K562 (cell line): ENCODE results near the gene MDN1.

Source experiments
- CREB1 ChIP-seq, 2 experiments: sonication (generic) in 1 of 2; formaldehyde crosslinking in 1 of 2; IDR thresholded peaks; 2 replicates each; pipeline versions ENCODE4 v1.6.1 to v1.8.0; 2012 to 2022; ENCODE audit warnings: inconsistent platforms in 1 of 2, mild to moderate bottlenecking in 1 of 2, missing genetic modification reagents in 1 of 2, moderate library complexity in 1 of 2
- MYNN ChIP-seq, 2 experiments: sonication (generic); formaldehyde crosslinking in 1 of 2; IDR thresholded peaks; 2 replicates each; pipeline versions ENCODE4 v1.5.0 to v1.6.1; 2016 to 2020; ENCODE audit warnings: antibody characterized with exemption in 1 of 2, missing genetic modification reagents in 1 of 2
- NR0B1 ChIP-seq: fragments of 450-650 bp; IDR thresholded peaks from one replicate; pipeline ENCODE4 v1.6.1; 2018; ENCODE audit warnings: mild to moderate bottlenecking, moderate library complexity; ENCODE audit not compliant: partially characterized antibody
- SRF ChIP-seq, 2 experiments: fragments of 250-450, 450-650 bp in 1 of 2; sonication (Bioruptor Pico) in 1 of 2; sonication (generic) in 1 of 2; formaldehyde crosslinking; IDR thresholded peaks; 2 replicates each; pipeline versions ENCODE4 v1.5.0 to v1.5.1; 2020 to 2022; ENCODE audit warnings: mild to moderate bottlenecking in 1 of 2, missing genetic modification reagents in 1 of 2
- ZC3H11A ChIP-seq: IDR thresholded peaks from 2 replicates; pipeline ENCODE4 v1.6.1; 2012; ENCODE audit warnings: low read depth, low read length, improper control_type of control experiment

- no peak for TF ChIP-seq SRF (CRISPR knock-in tag; IDR thresholded peaks at IDR 0.05)
- TF ChIP-seq CREB1 (IDR thresholded peaks at IDR 0.05), result no peak
- TF ChIP-seq CREB1 (CRISPR knock-in tag; IDR thresholded peaks at IDR 0.05), result no peak
- TF ChIP-seq NR0B1, result no peak
- no peak for TF ChIP-seq ZC3H11A
- no peak for TF ChIP-seq MYNN (IDR thresholded peaks at IDR 0.05)
- no peak for TF ChIP-seq MYNN (CRISPR knock-in tag; IDR thresholded peaks at IDR 0.05)
Observed at GRCh38 chr6:89866024-89866678, 46.6 kb upstream of the MDN1 start.
